NK-92 treated with Interleukin-12 subunit alpha and Interleukin-12 subunit beta, amount 100 ng/mL, for 24 hours (cell line): ENCODE results near the gene MID1IP1.

Source experiments
- DNase-seq: peaks from one replicate; lab custom pipeline; 2025; lab: John Stamatoyannopoulos, UW

MID1IP1 gene

GRCh38 chrX:38800981-38801845 lies at the start of gene MID1IP1:
TSS of gene MID1IP1 (plus strand) at chrX:38801459. CDS start at chrX:38804947, 3,488 bp downstream.
- DNase-seq: no peak

- no peak for DNase-seq
Observed at GRCh38 chrX:38754102-38754790, 47.0 kb upstream of the MID1IP1 start.

- no peak for DNase-seq
Observed at GRCh38 chrX:38754818-38755718, 46.2 kb upstream of the MID1IP1 start.

- DNase-seq: no peak
Observed at GRCh38 chrX:38760883-38761282, 40.4 kb upstream of the MID1IP1 start.

GRCh38 chrX:38768079-38768478 lies 33.2 kb upstream of the MID1IP1 start:
- DNase-seq: no peak

- no peak for DNase-seq
Observed at GRCh38 chrX:38770152-38770551, 31.1 kb upstream of the MID1IP1 start.

GRCh38 chrX:38774249-38774648 lies 27.0 kb upstream of the MID1IP1 start:
- DNase-seq: no peak

GRCh38 chrX:38796946-38797345 lies 4.3 kb upstream of the MID1IP1 start:
- DNase-seq: no peak

- DNase-seq: no peak
Observed at GRCh38 chrX:38798956-38799355, 2.3 kb upstream of the MID1IP1 start.

GRCh38 chrX:38799995-38800580 lies 1.2 kb upstream of the MID1IP1 start:
- DNase-seq: no peak

GRCh38 chrX:38803243-38803587 lies 2.0 kb downstream of the MID1IP1 start:
- no peak for DNase-seq

- DNase-seq: peak; percentile 60
Observed at GRCh38 chrX:38803588-38804431, 2.6 kb downstream of the MID1IP1 start.

GRCh38 chrX:38804432-38804681 lies 3.1 kb downstream of the MID1IP1 start:
- DNase-seq: no peak

GRCh38 chrX:38804682-38805431 lies 3.6 kb downstream of the MID1IP1 start:
- DNase-seq: peak; percentile 19

- peak; percentile 40 for DNase-seq
Observed at GRCh38 chrX:38805432-38806389, 4.5 kb downstream of the MID1IP1 start.

GRCh38 chrX:38806875-38807621 lies 5.8 kb downstream of the MID1IP1 start:
- DNase-seq: no peak

- no peak for DNase-seq
Observed at GRCh38 chrX:38807873-38808272, 6.6 kb downstream of the MID1IP1 start.

- no peak for DNase-seq
Observed at GRCh38 chrX:38811515-38812243, 10.4 kb downstream of the MID1IP1 start.
